Gastrocnemius medialis (tissue), 4 donors: ENCODE data around the gene YPEL1.

Source experiments
- CTCF ChIP-seq, 5 experiments: fragments of 450-650 bp in 3 of 5; fragments of 200-600 bp in 2 of 5; sonication (generic) in 2 of 5; IDR thresholded peaks in 4 of 5; conservative IDR thresholded peaks in 1 of 5; 1 replicate in 4 of 5; 2 replicates in 1 of 5; pipeline ENCODE4 v1.5.1; 2016 to 2019; ENCODE audit warnings: antibody characterized with exemption in 5 of 5, mild to moderate bottlenecking in 3 of 5, moderate library complexity in 3 of 5
- POLR2A ChIP-seq, 2 donors: fragments of 450-650 bp; IDR thresholded peaks; one replicate each; pipeline ENCODE4 v1.6.1; 2017; ENCODE audit warnings: antibody characterized with exemption in 2 of 2, mild to moderate bottlenecking in 2 of 2, moderate library complexity in 2 of 2

GRCh38 chr22:21753374-21754111 lies 17.9 kb upstream of the YPEL1 start:
- no peak for TF ChIP-seq POLR2A (IDR thresholded peaks at IDR 0.05)
- no peak for TF ChIP-seq CTCF (IDR thresholded peaks at IDR 0.05 in 4 of 5, conservative IDR thresholded peaks at IDR 0.05 in 1 of 5)
